Medulla oblongata (tissue), 1 donor: Measurements from ENCODE around the gene UQCRC2.
A peak's percentile ranks its signal among the peaks of the same experiment; 100 is the strongest.
"Not testable (repeated sequence)": the region's sequence is repeated elsewhere in the genome, so short reads cannot be mapped to it uniquely, and the experiment has no call there.

Experiments
- DNase-seq: peaks from one replicate; pipeline ENCODE4 v3.0.0-alpha.2; 2015; ENCODE audit errors: extremely low spot score

UQCRC2 gene

DNA sequence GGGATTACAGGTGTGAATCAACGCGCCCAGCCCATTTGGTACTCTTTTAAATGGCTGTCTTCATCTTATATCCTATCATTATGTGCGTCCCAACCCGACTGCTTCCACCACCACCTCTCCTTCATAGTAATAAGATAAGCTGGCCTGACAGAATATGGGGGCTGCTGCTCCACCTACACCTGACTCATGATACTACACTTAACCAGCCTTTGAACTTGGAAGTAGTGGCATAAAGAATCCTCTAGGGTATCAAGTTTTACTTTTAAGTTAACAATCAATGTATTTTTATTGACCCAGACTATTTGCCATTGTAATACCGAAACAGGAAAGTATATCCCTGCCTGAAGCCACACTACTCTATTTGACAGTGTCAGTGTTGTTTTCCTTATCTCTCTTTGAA, 28.9 kb downstream of the UQCRC2 start:
- DNase-seq, result no peak

DNA sequence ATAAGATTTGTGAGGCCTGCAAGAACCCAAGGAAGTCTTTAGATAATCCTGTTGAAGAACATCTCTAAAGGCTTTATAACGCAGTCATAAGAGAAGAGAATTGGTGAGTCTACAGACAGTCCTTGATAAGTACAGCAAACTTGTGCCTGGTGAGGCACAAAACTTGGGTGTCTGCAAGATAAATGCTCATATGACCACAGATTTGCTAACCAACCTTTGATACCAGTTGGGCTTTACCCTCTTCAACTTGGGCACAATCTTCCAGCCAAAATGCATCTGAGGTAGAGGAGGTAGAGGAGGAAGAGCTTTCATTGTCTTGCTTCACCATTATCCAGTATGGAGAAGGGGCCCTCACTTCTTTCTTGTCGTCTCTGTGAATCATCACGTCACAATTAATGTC, 30.9 kb downstream of the UQCRC2 start:
- no peak for DNase-seq

DNA sequence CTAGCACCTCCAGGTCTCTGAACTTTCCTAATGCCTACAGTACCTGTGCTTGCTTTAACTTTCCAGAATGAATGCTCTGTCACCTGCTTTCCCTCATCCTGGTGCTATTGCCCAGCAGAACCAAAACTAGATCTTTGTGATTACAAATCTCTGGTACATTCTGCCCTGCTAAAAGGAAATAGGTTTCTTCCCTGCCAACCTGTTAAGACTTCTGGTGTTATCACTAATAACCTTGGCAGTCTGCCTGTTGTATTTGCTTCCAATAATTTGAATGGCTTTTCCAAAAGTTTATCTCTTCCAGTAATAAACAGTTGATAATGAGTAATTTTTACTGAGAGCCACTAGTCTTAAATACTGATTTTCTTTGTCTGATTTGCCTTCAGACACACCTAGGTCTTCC, 32.4 kb downstream of the UQCRC2 start:
- DNase-seq, result no peak

DNA sequence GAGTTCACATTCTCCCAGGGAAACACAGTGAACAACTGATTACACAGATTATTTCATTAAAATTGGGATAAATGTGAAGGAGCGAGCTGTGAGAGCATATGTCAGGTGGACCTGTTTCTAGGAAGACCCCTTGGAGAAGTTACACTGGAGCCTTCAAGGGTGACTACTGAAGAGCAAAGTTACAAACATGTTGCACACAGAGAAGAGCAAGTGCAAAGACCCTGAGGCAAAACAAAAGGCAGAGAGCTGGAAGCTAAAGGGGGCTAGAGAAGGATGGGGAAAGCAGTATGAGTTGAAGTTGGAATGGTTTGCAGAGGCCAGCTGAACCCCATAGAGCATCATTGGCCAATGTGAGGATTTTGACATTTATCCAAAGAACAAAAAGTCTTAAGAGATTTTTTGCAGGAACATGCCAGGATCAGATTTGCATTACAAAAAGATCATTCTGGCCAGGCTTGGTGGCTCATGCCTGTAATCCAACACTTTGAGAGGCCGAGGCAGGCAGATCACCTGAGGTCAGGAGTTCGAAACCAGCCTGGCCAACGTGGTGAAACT, 33.6 kb downstream of the UQCRC2 start:
- DNase-seq, result peak; percentile 14

DNA sequence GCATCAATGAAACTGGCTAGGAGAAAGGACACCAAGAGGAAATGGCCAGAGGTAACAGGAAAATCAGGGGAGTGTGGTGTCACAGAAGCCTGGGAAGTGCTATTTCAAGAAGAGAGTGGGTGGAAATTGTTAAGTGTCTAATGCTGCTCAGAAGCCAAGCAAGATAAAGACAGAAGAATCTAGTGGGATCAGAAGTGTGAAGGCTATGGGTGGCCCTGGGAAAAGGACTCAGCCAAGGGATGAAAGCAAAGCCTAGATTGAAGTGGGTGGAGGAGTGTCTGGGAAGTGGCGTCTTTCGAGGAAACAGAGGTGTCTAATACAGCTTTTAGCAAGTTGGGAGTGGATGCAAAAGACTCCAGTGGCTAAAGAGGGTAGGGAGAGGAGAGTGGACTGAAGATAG, 34.3 kb downstream of the UQCRC2 start:
- no peak for DNase-seq

DNA sequence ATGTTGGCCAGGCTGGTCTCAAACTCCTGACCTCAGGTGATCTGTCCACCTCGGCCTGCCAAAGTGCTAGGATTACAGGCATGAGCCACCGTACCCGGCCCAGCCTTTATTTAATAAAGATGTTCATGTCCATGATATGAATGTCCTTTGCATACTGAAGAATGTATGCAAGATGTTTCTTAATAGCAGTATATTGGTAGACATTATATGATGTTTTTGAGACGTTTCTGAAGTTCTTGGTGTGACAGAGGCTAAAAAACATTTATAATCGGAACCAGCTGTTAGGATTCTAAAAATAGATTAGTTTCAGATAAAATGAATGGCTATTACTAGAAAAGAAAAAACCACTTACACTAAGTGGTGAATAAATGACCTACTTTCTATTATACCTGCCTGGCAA, 36.0 kb downstream of the UQCRC2 start:
- DNase-seq, result no peak

DNA sequence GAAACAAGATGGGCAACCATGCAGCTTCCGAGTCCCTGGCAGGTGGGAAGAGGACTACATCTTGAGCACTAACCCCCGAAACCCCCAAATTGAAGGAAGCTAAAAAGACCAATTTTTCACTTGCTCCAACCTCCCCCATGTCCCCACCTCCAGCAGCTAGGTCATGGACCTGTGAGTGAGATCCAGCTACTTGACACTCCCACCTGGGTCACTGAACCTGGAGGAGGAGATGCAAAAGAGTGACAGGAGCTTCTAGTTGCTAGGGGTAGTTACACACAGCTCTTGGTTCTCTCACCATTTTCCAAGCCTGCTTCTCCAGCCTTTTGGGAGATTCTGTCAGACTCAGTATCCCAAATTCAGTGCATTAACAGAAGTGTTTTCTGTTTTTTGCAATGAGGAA, 36.6 kb downstream of the UQCRC2 start:
- no peak for DNase-seq

DNA sequence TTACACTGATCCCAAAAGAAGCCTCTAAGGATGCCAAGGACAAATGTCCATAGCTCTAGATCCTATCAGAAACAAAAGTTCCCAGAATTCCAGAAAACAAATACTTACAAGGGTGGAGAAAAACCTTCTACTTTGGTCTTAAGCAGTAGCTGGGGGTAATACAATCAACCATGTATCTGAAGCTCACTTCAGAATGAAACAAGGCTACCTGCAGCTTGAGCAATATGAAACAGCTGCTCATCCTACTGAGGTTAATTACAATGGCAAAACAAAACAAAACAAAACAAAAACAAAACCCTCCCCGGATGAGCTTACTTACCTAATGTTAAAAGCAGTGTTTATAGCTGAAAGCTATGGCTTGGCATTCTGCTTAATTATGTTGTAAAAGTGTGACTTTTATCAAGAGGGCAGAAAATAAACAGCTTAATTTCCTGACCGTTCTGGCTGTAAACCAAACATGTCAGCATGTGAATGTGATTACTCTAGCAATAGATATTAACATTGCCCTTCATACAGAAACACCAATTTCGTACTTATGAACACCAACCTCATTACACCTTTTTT, 37.3 kb downstream of the UQCRC2 start:
- no peak for DNase-seq

DNA sequence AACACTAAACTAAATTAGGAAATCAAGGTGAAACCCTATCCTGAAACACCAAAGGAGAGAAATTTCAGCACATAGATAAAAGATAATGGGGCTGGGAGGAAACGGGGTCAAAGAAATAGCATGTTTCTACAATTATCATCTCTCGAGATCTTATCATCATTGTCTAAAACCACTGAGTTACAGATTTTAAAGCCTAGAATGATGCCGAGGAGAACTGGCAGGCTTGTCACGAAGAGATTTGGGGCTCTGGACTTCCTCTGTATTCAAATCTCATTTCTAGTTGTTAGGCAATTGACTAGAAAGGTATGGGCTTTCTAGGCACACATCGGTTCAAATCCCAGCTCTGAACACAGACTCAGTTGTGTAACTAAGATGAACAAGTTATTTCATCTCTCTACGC, 38.5 kb downstream of the UQCRC2 start:
- DNase-seq, result no peak

DNA sequence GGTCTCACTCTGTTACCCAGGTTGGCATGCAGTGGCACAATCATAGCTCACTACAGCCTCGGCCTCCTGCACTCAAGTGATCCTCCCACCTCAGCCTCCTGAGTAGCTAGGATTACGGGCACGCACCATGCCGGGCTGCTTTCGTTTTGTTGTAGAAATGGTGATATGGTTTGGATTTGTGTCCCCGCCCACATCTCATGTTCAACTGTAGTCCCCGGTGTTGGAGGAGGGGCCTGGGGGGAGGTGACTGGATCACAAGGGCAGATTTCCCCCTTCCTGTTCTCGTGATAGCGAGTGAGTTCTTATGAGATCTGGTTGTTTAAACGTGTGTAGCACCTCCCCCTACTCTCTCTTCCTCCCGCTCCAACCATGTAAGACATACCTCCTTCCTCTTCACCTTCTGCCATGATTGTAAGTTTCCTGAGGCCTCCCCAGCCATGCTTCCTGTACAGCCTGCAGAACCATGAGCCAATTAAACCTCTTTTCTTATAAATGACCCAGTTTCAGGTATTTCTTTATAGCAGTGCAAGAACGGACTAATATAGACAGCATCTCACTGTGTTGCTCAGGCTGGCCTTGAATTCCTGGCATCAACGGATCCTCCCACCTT, 41.8 kb downstream of the UQCRC2 start:
- DNase-seq, result no peak

DNA sequence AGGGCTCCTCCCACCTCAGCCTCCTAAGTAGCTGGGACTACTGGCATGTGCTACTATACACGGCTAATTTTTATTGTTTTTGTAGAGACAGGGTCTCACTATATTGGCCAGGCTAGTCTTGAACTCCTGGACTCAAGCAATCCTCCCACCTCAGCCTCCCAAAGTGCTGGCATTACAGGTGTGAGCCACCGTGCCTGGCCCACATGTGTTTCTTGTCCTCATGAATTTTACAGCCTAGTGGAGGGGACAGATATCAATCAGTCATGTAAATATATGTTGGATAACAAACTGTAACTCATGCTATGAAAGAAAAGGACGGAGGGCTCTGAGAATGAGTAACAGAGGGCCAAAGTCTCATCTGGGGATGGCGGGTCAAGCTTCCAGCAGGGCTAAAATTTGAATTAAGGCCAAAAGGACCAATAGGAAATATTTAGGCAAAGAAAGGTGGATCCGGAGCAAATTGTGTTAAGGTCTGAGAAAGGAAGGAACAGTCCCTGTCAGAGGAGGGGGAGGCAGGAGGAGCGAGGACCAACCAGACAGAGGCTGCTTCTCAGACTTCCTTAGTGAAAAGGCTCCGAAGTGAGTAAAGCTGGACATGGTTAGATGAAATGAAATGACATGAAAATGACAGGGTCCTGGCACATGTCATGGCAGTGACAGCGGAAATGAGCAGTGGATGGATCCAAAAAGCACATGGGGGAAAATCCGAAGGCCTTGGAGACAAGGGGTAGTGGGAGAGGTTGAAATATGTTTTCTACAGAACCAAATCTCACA, 43.9 kb downstream of the UQCRC2 start:
- DNase-seq, result no peak

DNA sequence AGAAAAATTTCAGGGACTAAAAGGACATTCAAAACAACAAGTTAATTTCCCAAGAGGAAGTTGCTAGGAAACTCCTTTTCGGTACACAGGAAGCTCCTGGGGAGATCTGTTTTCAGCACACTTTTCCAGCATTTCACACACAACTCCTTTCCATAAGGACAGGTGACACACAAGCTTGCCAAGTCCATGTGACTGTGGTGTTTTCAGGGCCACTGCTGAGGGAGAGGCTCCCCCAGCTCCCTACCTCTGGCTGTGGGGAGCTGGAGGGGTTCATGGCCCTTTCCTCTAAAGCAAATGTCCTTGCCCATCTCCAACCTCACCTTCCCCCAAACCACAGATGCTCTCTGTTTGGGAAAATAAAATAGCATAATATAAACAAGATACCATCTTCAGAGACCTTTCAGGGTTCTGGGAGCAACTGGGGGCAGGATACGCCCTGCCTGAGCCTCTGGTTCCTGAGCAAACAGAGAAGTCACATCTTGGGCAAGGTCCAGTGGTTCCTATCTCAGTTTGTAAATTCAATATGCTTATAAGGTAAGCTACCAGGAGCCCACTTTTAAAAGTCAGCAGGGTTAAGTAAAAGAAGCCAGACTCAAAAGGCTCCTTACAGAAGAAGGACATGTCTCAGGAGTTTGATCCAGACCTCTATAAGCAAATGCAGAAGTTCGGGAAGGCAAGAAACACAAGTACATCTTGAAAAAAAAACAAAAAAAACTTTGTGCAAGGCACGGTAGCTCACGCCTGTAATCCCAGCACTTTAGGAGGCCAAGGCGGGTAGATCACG, 44.7 kb downstream of the UQCRC2 start:
- DNase-seq, result no peak

DNA sequence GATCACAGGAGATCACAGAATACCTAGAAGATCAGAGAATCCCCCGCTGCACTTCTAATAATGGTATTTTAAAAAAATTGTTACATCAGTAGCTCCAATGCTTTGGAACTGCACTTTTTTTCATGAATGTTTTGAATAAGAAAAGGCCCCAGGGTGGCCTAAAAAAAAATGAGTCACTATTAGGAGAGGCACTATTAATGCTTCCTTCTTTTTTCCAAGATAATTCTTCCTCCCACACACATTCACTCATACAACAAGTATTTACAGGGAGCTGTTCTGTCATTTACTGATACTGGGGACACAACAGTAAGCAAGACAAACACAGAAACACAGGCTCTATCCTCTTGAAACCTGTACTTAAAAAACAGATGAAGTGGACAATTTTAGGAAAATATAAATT, 48.4 kb downstream of the UQCRC2 start:
- no peak for DNase-seq

DNA sequence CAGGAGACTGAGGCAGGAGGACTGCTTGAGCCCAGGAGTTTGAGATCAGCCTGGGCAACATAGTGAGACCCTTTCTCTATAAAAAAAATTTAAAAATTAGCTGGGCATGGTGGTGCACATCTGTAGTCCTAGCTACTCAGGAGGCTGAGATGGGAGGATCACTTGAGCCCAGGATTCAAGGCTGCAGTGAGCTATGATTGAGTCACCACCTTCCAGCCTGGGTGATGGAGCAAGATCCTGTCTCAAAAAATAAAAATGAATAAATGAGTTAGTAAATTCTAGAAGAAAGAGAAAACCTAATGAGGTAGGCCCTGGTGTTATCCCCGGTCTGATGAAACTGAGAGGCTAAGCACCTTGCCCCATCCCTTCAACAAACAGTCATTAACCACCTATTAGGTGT, 48.9 kb downstream of the UQCRC2 start:
- not testable (repeated sequence) for DNase-seq

DNA sequence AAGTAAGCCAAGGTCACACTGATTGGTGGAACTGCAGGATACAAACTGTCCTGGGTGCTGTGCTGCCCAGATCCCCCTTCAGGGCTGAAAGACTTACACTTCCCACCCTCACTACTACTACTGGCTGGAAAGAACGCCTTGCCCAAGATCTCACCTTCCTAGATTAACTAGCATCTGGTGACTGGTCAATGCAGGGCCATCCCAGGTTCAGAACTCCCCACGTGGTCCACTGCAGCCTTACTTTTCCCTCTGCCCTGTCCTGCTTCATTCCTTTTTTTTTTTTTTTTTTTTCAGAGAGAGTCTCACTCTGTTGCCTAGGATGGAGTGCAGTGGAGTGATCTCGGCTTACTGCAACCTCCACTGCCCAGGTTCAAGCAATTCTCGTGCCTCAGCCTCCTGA, 50.0 kb downstream of the UQCRC2 start:
- DNase-seq, result no peak

DNA sequence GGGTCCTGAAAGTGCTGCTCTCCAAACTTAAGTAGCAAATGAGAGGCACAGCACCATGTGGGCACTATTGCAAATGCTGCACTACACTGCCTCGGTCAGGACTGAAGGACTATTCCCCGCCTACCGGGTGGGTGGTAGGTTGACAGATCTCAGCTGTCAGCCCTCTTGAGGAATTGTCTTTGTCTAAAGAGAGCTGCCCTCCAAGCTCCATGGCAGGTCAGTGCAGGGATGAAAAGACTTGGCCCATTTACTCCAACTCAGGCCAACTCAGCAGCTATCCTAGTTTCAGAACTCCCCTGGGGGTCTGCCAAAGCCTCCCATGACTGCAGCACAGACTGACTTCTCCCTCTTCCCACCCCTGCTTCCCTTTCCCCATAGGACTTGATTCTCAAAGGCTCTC, 51.2 kb downstream of the UQCRC2 start:
- DNase-seq, result peak; percentile 76

DNA sequence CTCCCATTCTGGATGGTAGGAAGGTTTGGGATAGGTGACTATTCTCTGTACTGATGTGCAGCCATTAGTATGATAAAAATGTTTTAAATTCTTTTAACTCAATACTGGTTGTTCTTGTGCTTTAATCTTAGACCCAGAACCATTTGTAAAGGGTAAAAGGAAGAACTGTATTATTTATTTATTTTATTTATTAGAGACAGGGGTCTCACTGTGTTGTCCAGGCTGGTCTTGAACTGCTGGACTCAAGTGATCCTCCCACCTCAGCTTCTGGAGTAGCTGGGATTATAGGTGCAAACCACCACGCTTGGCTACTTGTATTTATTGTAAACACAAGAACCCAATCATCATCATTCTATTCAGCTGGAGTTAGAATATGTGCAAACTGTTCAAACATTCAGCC, 52.6 kb downstream of the UQCRC2 start:
- no peak for DNase-seq

DNA sequence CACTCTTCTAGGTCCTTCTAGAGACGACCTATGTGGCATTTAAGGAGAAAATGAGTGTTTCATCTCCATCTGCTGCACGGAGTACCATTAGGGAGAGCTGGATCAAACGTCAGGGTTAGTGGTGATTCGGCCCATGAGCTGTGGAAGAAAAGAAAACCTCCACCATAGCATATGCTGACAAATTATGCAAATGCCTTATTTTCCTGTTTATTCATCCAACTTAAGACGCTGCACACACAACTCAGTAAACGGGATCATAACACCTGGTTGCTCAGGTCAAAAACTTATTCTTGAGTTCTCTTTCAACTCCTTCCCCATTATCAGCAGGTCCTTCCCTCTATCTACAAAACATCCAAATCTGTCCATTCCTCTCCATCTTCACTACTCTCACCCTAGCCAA, 53.5 kb downstream of the UQCRC2 start:
- DNase-seq, result no peak

DNA sequence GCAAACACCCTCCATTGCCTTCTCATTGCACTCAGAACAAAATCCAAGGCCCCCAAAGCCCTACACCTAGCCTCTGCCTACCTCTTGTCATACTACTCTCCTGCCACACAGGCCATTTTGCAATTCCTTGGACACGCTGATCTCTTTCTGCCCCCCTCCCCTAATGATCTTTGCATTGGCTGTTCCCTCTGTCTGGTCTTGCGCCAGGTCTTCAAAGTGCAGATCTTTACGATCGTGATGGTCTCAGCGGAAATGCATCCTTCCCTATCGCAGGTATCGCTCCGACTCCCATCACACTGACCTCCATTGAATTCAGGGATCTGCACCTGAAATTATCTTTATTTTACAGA, 54.0 kb downstream of the UQCRC2 start:
- DNase-seq, result no peak

DNA sequence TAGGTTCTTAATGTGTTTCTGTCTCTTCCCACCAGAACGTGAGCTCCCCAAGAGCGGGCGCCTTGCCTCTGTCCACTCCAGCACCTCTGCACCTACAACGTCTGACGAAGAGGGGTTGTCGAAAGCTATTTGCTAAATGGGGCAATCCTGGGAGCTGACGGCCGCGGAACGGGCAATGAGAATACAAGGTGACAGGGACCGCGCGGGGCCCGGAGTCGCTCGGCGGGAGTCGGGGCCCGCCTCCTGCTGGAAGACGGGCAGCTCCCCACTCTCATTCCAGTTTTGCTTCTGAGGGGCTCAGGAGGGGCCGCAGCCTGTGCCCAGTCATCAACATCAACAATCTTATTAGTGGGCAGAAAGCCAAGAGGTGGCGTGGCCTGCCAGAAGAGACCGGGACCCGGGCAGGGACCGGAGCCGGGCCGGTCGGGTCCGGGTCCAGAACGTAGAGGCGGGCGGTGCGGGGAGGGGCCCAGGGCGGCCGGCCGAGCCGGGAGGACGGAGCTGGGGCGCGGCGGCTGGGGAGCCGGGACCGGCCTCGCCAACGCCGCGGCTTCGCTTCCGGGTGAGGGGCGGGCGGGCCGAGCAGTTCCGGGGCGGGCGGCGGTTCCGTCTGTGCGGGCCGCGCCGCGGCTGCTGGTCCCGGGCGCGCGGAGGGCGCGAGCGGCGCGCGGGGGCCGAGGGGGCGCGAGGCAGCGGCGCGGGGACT, 54.5 kb downstream of the UQCRC2 start, which contains the start of gene MOSMO:
TSS of gene MOSMO (plus strand) at position 603 of the 706 bp plus-strand sequence. CDS start 191 bp downstream, outside the sequence.
- DNase-seq, result peak; percentile 60

DNA sequence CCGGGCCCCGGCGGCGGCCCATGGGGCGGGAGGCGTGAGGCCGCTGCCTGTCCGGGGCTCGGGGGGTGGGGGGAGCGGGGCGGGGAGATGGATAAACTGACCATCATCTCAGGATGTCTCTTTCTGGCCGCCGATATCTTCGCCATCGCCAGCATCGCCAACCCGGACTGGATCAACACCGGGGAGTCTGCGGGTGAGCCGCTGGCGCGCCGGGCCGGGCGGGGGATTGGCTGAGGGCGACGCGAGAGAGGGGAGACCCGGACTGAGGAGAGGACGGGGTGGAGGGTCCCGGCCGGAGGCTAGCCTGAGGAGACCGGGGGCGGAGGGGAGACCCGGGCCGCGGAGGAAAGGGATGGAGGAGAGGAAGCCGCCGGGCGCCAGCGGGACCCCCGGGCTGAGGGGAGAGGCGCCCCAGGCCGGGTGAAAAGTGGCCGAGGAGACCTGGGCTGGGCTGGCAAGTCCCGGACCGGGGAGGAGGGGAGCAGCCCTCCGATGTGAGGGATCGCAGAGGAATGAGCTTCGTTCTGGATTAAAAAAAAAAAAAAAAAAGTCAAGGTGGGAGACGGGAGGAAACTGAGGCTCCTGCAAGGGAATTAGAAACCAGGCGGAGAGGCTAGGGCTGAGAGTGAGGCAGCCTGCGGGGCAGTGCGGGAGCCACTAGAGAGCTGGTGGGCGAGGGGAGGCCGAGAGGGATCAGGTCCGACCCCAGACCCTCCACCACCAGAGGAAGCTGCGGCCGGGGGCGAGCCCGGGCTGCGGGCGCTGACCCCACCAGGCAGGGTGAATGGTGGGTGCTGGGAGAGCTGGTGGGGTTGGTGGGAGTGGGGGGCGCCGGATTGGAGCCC, 55.3 kb downstream of the UQCRC2 start:
- no peak for DNase-seq
